ENCODE measurements around the gene SLF1. TPM values are rescaled to one million over a fixed set of nuclear protein-coding genes. Genes with fewer than 3 reads are reported as not detected.

Gene SLF1
- total RNA-seq, 1 donor from 2014 or later = 2.7 TPM

- Histone ChIP-seq H3K27me3 (ENCODE audit: control insufficient read depth, insufficient read depth, low read length) (no peaks in the 10 kb centered on the region), H3K4me3 (ENCODE audit: low read depth, low read length) (no peak overlapping the region), H3K36me3 (ENCODE audit: control insufficient read depth, insufficient read depth, low read length) (no peaks in the 10 kb centered on the region)
- DNase-seq (ENCODE audit: low read depth) = no peak
- TF ChIP-seq CTCF (IDR thresholded peaks at IDR 0.05; ENCODE audit: insufficient read depth, low read length, poor library complexity, severe bottlenecking) = no peak
These were observed 4.5 kb downstream of the SLF1 start for GRCh38 chr5:94623011-94623410.

- TF ChIP-seq CTCF (IDR thresholded peaks at IDR 0.05; ENCODE audit: insufficient read depth, low read length, poor library complexity, severe bottlenecking) = no peak
- DNase-seq (ENCODE audit: low read depth) = no peak
- no peaks in the 10 kb centered on the region for H3K27me3 ChIP-seq (ENCODE audit: control insufficient read depth, insufficient read depth, low read length)
- H3K4me3 ChIP-seq (ENCODE audit: low read depth, low read length) = no peak overlapping the region
- H3K36me3 ChIP-seq (ENCODE audit: control insufficient read depth, insufficient read depth, low read length) = no peaks in the 10 kb centered on the region
These were observed 5.4 kb downstream of the SLF1 start for GRCh38 chr5:94623877-94624276.

GRCh38 chr5:94627191-94627590, 8.7 kb downstream of the SLF1 start:
- no peak for DNase-seq (ENCODE audit: low read depth)
- Histone ChIP-seq H3K4me3 (ENCODE audit: low read depth, low read length) (no peak overlapping the region), H3K27me3 (ENCODE audit: control insufficient read depth, insufficient read depth, low read length) (no peaks in the 10 kb centered on the region), H3K36me3 (ENCODE audit: control insufficient read depth, insufficient read depth, low read length) (no peaks in the 10 kb centered on the region)
- TF ChIP-seq CTCF (IDR thresholded peaks at IDR 0.05; ENCODE audit: insufficient read depth, low read length, poor library complexity, severe bottlenecking) = no peak

- DNase-seq (ENCODE audit: low read depth) = no peak
- Histone ChIP-seq H3K27me3 (ENCODE audit: control insufficient read depth, insufficient read depth, low read length) (no peaks in the 10 kb centered on the region), H3K36me3 (ENCODE audit: control insufficient read depth, insufficient read depth, low read length) (no peaks in the 10 kb centered on the region), H3K4me3 (ENCODE audit: low read depth, low read length) (no peak overlapping the region)
- TF ChIP-seq CTCF (IDR thresholded peaks at IDR 0.05; ENCODE audit: insufficient read depth, low read length, poor library complexity, severe bottlenecking) = no peak
These were observed 13.6 kb downstream of the SLF1 start for GRCh38 chr5:94632024-94632423.

GRCh38 chr5:94640176-94640575, 21.7 kb downstream of the SLF1 start:
- TF ChIP-seq CTCF (IDR thresholded peaks at IDR 0.05; ENCODE audit: insufficient read depth, low read length, poor library complexity, severe bottlenecking) = no peak
- Histone ChIP-seq H3K36me3 (ENCODE audit: control insufficient read depth, insufficient read depth, low read length) (no peaks in the 10 kb centered on the region), H3K4me3 (ENCODE audit: low read depth, low read length) (no peak overlapping the region), H3K27me3 (ENCODE audit: control insufficient read depth, insufficient read depth, low read length) (no peaks in the 10 kb centered on the region)
- no peak for DNase-seq (ENCODE audit: low read depth)

GRCh38 chr5:94645053-94645452, 26.6 kb downstream of the SLF1 start:
- Histone ChIP-seq H3K36me3 (ENCODE audit: control insufficient read depth, insufficient read depth, low read length) (no peaks in the 10 kb centered on the region), H3K27me3 (ENCODE audit: control insufficient read depth, insufficient read depth, low read length) (no peaks in the 10 kb centered on the region), H3K4me3 (ENCODE audit: low read depth, low read length) (no peak overlapping the region)
- DNase-seq (ENCODE audit: low read depth) = no peak
- no peak for TF ChIP-seq CTCF (IDR thresholded peaks at IDR 0.05; ENCODE audit: insufficient read depth, low read length, poor library complexity, severe bottlenecking)

Data from kidney epithelial cell (primary cell).